ENCODE results near the gene KCNH4.
A peak's percentile ranks its signal among the peaks of the same experiment; 100 is the strongest.

- TF ChIP-seq CTCF (optimal IDR thresholded peaks at IDR 0.05 in 1 of 3, IDR thresholded peaks at IDR 0.05 in 1 of 3, conservative IDR thresholded peaks at IDR 0.05 in 1 of 3; ENCODE audit: extremely low read depth in 1 of 3, insufficient read depth in 2 of 3, low read length in 3 of 3) (peak in 1 of 3 experiments; percentile 17), EZH2 (IDR thresholded peaks at IDR 0.05; ENCODE audit: low read length) (no peak)
These were observed 56.7 kb downstream of the KCNH4 start for GRCh38 chr17:42124256-42124655.
